HG02610 (cell line): ENCODE results near the gene OBP2B.
"Not testable (repeated sequence)": the region's sequence is repeated elsewhere in the genome, so short reads cannot be mapped to it uniquely, and the experiment has no call there.

Experiments
- ATAC-seq: cut with Tn5 transposase; IDR thresholded peaks from one replicate; pipeline ENCODE4 v1.9.1; 2021; ENCODE audit warnings: mild to moderate bottlenecking, moderate library complexity; ENCODE audit not compliant: unreplicated experiment

Gene OBP2B, protein sequence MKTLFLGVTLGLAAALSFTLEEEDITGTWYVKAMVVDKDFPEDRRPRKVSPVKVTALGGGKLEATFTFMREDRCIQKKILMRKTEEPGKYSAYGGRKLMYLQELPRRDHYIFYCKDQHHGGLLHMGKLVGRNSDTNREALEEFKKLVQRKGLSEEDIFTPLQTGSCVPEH

GRCh38 chr9:133208880-133209300, at the start of gene OBP2B:
Gene OBP2B, minus strand, starts transcription at chr9:133209250. Its CDS starts 51 bp downstream, at chr9:133209199.
- ATAC-seq = not testable (repeated sequence)

GRCh38 chr9:133258061-133259015, 49.3 kb upstream of the OBP2B start:
- ATAC-seq = no peak

GRCh38 chr9:133257465-133257956, 48.5 kb upstream of the OBP2B start:
- no peak for ATAC-seq

GRCh38 chr9:133256686-133257091, 47.6 kb upstream of the OBP2B start:
- no peak for ATAC-seq

DNA sequence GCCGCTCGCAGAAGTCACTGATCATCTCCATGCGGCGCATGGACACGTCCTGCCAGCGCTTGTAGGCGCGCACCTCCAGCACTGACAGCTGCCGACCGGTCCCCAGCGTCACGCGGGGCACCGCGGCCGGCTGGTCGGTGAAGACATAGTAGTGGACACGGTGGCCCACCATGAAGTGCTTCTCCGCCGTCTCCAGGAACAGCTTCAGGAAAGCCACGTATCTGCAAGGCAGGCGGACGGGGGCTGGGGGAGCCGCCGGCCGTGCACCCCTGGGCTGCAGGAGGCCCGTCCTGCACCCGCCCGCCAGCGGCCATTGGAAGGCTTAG, 47.0 kb upstream of the OBP2B start:
- ATAC-seq = no peak

DNA sequence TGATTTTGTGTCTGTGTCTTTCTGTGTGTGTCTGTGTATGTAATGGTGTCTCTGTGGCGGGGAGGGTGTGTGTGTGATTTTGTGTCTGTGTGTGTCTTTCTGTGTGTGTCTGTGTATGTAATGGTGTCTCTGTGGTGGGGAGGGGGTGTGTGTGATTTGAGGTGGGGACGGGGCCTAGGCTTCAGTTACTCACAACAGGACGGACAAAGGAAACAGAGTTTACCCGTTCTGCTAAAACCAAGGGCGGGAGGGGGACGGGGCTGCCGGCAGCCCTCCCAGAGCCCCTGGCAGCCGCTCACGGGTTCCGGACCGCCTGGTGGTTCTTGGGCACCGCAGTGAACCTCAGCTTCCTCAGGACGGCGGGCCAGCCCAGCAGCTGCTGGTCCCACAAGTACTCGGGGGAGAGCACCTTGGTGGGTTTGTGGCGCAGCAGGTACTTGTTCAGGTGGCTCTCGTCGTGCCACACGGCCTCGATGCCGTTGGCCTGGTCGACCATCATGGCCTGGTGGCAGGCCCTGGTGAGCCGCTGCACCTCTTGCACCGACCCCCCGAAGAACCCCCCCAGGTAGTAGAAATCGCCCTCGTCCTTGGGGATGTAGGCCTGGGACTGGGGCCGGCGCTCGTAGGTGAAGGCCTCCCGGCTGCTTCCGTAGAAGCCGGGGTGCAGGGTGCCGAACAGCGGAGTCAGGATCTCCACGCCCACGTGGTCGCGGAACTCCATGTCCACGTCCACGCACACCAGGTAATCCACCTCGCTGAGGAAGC, 46.5 kb upstream of the OBP2B start:
- no peak for ATAC-seq

GRCh38 chr9:133254471-133254870, 45.4 kb upstream of the OBP2B start:
- no peak for ATAC-seq

DNA sequence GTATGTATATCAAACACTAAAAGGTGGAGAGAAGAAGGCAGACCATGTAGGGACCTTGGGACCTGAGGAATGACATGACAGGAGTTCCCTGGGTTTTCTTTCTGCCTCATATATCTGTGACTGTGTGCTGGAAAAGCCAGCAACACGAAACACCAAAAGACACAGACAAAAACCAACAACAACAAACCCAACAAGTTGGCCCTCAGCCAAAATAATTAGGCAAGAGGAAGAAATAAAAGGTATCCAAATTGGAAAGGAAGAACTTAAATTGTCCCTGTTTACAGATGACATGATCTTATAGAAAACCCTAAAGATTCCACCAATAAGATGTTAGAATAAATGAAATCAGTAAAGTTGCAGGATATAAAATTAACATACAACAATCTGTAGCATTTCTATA, 44.2 kb upstream of the OBP2B start:
- ATAC-seq = no peak

- ATAC-seq = no peak
Measured at GRCh38 chr9:133252301-133253020, 43.4 kb upstream of the OBP2B start.

- ATAC-seq = no peak
Measured at GRCh38 chr9:133251773-133252172, 42.7 kb upstream of the OBP2B start.

- ATAC-seq = not testable (repeated sequence)
Measured at GRCh38 chr9:133251221-133251620, 42.2 kb upstream of the OBP2B start.

DNA sequence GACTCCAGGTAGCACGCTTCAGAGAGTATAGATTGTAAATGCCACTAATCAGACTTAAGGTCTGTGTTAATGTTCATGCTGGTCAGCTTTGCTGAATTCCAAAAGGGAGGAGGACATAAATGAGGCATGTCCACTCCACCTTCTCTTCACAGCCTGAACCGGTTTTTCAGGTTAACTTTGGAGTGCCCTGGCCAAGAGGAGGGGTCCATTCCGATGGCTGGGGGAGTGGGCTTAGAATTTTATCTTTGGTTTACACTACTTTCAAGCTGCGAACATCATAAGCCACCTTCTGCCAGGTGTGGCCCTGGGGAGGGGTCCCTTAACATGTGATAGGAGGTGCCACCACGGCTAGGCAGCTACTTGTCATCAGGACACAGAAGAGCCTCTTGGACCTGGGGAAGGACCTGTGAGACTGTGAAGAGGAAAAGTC, 41.7 kb upstream of the OBP2B start:
- ATAC-seq = no peak

DNA sequence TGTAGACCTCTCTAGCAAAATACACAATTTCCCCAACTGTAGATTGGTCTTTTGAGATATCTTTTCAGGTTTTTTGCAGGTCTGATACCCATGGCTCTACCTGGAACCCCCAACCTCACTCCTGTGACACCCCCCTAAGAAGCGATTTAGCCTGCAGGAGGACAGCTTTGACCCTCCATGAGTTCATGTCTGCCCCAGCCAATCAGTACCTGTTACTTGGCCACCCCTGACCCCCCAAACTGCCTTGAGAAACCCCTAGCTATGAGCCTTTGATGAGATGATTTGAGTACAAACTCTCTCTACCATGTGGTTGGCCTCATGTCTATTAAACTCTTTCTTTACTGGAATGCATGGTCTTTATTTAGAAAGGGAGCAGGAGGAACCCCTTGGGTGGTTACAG, 40.3 kb upstream of the OBP2B start:
- no peak for ATAC-seq

DNA sequence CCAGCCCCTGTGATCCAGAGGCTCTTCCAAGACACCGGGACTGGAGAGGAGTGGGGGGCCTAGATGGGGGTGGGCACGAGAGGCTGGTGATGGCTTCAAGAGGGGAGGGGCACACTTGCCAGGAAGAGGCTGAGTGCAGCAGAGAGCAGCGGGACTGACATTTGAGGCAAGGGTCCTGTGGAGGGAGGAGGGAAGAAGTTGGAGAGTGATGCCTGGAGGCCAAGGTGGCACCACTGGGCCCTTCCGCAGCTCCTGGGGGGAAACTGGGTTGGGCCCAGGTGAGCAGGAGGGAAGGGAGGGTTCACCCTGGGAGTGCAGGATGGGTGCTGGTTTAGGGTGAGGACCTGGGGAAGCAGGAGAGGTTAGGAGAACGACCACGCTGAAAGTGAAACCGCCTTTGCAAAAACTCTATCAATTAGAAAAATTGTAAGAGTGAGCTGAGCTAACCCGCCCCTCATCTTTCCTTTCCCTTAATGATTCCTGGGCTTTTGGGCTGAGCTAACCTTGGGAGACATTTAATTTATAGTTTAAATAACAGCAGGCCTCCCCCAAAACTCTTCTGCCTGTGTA, 39.8 kb upstream of the OBP2B start:
- no peak for ATAC-seq

DNA sequence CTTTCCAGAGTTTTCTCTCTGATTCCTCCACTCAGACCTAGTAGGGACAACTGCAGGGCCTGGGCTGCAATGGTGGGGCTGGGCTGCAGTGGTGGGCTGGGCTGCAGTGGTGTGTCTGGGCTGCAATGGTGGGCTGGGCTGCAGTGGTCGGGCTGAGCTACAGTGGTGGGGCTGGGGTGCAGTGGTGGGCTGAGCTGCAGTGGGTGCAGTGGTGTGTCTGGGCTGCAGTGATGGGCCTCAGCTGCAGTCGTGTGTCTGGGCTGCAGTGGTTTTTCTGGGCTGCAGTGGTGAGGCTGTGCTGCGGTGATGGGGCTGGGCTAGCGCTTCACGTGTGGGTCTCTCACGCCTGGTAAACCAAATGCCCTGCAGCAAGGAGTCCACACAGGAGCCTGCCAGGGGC, 38.6 kb upstream of the OBP2B start:
- no peak for ATAC-seq

- no peak for ATAC-seq
Measured at GRCh38 chr9:133246991-133247390, 37.9 kb upstream of the OBP2B start.

DNA sequence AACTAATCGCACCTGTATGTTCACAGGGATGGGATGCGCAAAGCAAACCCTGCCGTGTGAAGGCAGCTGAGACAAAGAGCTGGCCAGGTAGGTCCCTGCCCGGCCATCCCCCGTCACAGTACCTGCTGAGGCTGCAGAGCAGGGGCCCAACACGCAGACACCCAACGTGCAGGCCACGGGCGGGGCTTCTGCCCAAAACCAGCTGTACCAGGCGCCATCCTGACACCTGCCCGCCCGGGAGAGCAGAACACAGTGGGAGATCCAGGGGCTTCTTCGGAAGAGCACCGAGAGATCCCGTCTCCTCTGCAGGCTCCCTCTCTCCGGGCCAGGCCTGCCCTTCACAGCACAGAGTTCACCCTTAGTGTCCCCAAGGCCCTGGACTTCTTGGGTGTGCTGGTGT, 37.5 kb upstream of the OBP2B start:
- ATAC-seq = no peak

DNA sequence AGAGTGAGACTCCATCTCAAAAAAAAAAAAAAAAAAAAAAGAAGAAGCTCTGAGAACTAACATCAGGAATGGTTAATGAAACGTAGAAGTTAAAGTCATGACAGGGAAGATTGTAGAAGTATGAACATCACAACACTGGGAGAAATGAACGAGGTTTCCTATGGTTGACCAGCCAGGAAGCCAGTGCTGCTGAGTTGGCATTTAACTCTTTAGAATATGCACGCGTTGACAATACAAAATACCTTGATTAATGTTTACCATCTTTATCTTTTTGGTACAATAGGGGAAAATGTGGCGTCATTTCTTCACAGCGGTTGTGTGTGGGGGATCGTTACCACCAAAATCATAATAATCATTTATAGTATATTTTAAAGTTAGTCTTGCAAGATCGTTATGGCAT, 33.9 kb upstream of the OBP2B start:
- no peak for ATAC-seq

DNA sequence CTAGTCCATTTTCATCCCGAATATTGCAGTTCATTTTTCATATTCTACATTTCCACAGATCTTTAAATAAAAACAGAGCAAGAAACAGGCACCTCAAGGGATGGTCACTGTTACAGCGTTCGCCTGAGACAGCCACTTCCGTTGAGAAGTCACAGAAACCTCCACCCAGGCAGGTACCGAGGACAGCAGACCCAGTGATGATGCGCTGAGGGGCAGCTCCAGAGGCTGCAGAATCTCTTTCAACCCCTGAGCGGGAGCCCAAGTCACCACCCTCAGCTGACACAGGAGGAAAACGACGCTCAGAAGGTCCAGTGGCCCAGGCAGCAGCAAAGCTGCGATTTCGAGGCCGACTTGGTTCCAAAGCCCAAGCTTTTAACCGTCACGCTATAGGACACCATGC, 33.2 kb upstream of the OBP2B start:
- no peak for ATAC-seq

- no peak for ATAC-seq
Measured at GRCh38 chr9:133239533-133240090, 30.6 kb upstream of the OBP2B start.
